ENCODE results near the gene HERPUD2.

HERPUD2 gene, protein sequence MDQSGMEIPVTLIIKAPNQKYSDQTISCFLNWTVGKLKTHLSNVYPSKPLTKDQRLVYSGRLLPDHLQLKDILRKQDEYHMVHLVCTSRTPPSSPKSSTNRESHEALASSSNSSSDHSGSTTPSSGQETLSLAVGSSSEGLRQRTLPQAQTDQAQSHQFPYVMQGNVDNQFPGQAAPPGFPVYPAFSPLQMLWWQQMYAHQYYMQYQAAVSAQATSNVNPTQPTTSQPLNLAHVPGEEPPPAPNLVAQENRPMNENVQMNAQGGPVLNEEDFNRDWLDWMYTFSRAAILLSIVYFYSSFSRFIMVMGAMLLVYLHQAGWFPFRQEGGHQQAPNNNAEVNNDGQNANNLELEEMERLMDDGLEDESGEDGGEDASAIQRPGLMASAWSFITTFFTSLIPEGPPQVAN

DNA sequence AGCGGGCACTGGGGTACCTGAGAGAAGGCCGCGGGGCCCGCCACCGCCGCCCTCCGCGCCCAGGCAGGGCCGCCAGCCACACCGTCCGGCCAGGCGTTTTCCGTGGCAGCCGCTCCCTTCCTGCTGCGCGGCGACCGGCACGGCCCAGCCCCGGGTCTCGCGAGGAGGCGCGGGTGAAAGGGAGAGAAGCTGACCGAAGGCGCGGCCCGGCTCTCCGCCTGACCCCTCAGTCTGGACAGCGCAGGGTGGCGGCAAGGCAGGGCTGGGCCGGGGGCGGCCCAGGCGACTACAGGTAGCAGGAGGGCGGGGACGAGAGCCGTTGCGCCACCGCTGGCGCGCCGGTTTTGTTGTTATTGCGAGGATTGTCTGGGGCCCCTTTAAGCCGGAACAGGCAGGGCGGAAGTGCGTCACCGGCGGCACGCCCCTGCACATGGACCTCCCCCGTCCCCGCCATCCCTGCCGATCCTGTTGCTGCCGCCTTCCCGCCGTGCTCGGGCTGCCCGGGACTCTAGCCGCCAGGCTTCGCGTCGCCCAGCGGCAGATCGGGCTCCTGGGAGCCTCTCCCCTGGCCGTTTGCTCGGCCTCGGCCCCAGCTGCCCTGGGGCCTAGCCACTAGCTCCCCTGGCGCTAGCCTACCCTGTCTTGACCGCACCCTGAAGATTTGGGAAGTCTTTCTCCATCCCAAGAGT lies at the start of gene HERPUD2:
Gene HERPUD2, minus strand, starts transcription at position 352 of the 689 bp plus-strand sequence. CDS start 805 bp downstream, outside the sequence.
- peak; percentile 12 to 67 for DNase-seq

DNA sequence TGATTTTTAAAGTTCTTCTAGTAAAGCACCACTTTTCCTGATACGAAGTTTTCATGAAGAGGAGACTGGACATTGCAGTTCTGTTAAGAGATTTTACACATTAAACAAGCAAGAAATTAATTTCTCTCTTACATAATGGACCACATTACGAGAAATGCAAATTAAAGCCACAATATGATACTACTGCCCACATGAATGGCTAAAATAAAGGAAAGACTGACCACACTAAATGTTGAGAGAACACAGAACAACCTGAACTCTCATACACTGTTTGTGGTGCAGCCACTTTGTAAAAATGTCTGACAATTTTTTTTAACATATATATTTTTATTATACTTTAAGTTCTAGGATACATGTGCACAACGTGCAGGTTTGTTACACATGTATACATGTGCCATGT lies 44.0 kb upstream of the HERPUD2 start:
- no peak for DNase-seq

DNA sequence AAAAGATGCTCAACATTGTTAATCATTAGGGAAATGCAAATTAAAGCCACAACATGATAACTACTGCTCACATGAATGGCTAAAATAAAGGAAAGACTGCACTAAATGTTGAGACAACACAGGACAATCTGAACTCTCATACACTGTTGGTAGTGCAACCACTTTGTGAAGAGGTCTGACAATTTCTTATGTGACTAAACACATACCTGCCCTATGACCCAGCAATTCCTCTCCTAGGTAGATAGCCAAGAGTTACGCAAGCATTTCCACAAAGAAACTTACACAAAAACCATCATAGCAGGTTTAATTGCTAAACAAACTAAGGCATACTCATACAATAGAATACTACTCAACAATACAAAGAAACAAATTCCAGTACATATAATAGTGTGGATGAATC lies 41.8 kb upstream of the HERPUD2 start:
- DNase-seq = no peak

DNA sequence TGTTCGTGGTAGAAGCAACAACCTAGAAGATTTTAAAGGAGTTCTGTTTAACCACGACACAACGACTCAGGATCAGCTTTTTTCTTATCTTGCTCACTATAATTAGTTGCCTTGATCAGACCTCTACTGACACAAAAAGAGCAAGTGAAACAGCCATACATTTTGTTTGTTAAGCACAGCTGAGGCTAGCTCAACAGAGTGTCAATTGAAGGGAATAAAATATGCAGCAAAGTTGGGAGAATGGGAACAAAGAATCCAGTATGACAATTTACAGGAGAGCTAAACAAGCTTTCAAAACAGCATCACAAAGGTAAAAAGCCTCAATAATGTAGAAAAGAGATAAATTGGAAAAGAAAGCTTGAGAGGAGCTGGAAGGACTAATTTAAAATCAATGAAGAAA lies 40.5 kb upstream of the HERPUD2 start:
- no peak for DNase-seq

DNA sequence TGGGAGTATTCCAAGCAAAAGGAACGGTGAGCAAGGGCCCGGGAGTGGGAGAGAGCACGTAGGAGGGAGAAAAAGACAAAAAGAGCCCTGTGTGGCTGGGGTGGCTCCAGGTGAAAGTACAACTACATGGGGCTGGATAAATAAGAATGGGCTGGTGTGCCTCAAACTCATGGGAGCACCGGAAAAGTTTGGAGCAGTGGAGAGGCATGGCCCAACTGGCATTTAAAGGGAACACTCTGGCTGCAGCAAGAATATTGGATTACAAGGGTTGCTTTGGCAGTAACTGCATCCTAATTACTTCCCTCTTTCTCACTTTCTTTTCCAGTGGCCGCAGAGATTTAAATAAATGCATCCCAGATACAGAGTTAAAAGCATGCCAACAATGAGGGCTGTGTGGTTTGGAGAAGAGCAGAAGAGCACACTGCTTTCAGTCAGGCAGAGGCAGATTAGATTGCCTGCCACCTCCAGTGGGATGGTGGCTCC lies 39.1 kb upstream of the HERPUD2 start:
- DNase-seq = no peak

DNA sequence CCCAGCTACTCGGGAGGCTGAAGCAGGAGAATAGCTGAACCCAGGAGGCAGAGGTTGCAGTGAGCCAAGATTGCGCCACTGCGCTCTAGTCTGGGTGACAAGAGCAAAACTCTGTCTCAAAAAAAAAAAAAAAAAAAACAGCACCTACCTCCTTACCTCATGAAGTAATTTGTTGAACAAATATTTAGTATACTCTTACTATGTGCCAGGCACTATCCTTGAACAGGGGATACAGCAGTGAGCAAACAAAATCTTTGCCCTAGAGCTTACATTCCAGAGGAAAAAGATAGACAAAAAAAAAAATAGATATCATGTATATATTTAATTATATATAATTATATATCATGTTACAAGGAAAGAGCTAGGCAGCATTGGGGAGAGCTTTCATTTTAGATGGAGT lies 36.4 kb upstream of the HERPUD2 start:
- DNase-seq = no peak

DNA sequence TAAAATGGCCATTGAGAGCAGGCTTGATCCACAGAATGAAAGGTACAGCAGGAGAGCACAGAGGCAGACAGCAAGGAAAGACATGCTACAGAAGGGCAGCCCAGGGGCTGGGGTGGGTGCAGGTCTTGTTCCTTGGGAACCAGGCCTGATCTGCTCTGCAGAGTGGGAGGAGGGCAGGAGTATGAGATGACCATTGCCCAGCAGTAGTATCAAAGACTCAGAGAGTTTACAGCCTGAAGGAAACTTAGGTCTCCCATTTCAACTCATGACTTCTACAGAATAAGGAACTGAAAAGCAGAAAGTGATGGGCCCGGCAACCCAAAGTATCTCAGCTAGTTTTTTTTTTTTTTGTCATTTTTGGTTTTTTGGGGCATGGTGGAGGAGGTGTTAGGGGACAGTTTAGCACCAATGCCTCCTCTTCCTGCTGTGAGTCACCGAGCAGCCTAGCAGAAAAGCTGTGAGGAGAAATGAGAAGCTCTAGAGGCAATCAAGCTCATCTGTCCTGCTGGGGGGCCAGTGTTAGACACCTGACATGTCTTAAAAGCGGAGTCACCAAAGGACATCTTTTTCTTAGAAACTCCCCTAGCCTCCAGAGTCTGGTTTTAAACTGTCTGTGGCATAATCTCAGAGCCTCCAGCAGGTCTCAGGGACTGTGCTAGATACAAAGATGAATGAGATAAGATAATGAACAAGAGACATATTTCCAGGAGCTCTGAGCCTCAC lies 34.3 kb upstream of the HERPUD2 start:
- DNase-seq = no peak

DNA sequence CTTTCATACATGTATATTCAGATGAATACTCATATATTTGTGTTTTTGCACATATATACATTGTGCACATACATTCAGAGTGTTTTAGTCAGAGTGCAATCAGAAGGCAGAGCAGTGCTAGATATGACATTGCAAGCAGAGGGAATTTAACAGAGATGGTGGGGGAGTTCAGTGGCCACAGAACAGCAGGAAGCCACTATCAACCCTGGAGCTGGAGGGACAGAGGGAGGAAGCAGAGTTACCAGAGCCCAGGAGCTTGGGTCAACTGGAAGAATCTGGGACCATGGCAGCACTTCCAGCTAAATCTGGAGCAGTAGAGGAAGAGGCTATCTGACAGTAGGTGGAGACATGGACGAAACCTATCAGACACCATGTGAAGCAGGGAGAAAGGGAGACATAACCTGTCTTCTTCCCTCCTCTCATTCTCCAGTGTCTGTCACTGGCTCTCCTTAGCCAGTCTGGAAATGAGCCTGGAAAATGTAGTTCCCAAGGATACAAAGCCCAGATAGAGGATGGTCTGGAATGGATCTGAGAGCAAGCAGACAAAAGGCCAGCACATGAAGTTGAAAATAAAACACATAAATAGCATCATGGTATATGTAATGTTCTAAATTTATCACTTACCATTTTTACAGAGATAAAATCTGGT lies 33.6 kb upstream of the HERPUD2 start:
- DNase-seq = no peak

DNA sequence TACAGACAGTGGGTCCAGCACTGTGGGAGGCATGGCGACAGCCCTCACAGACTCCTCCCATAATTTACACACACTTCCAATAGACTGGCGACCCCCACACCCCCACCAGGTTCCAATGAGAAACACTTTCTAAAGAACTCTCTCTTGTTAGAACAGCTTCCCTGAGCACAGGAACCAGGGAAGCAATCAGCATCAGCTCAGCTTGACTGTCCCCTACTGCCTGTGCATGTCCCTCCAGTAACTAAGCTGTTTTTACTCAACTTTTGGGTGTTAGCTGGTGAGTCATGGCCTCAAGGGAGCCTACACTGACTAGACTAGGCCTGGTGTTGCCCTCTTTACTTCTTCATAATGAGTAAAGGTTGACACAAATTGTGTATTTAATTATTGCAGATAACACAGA lies 32.6 kb upstream of the HERPUD2 start:
- no peak for DNase-seq

DNA sequence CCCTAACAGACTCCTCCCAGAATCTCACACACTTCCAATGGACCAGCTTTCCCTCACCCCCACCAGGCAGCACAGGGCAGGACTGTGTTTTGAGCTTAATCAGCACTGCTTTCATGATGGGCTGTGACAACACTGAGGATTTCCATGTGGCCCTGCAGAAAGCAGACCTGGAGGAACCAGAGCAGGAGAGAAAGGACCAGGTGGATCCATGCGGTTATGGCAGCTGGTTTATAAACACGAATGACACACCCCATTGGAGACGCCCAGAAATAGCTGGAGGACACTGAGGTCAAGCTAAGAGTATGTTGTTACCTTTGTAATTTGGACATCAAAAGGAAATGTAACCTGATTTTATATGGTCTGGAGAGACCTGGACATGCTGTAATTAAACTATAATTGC lies 31.7 kb upstream of the HERPUD2 start:
- no peak for DNase-seq

DNA sequence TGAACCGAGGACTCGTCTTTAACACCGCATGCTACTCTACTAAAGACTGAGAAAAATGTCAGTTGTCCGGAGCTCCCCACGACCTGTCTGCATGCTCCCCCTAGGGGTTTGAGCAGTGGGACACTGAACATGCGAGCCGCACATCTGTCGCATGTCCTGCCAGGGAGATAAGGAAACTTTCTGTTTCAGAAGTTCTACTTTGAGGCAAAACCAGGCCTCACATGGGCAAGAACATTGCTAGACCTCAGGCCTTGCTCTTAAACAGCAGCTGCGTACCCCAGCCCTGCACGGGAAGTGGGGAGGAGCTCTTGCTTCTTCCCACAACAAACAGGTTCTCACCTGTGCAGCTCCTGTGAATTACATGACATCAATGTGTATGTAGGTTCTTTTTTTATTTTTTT lies 30.3 kb upstream of the HERPUD2 start:
- no peak for DNase-seq

DNA sequence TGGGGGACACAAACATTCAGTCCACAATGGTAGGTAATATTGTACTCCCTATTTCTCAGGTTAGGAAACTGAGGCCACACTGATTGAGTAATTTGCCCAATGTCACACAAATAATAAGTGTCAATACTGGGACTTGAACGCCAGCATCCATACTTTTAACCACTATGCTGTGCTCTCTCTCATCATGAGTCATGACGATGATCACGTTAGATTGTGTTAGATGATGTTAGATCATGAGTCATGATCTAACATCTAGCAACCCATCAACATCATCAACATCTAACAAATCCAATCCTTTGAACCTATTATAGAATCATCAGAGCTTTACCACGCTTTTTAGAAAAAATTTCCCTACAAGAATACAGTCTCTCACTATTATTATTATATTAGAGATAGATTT lies 28.1 kb upstream of the HERPUD2 start:
- no peak for DNase-seq

DNA sequence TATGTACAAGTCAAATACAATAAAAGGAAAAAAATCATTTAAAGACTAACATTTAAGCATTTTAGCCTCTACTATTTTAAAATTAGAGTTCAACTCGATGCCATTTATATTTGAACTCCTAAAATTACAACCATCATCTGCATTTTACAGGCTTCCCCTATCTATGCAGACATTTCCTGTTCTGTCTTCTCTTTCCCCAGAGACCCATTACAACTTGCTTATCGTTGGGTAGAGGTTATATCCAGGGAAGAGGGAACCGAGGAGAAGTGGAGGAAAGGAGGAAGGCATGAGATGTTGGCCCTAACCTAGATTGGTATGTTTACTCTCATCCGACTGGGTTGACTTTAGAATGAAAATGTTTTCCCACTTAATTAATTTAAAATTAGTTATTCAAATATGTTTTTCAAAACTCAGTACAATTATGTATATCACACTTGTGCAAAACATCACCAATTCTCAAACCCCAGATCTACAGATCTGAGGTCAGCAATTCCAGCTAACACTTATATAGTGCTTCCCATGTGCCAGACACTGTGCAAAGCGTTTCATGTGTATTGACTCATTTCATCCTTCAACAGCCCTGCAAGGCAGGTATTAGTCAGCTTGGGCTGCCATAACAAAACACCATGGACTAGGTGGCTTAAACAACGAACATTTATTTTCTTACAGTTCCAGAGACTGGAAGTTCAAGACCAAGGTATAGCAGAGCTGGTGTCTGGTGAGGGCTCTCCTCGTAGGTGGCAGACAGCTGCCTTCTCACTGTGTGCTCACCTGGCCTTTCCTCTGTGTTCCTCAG lies 27.3 kb upstream of the HERPUD2 start:
- no peak for DNase-seq

DNA sequence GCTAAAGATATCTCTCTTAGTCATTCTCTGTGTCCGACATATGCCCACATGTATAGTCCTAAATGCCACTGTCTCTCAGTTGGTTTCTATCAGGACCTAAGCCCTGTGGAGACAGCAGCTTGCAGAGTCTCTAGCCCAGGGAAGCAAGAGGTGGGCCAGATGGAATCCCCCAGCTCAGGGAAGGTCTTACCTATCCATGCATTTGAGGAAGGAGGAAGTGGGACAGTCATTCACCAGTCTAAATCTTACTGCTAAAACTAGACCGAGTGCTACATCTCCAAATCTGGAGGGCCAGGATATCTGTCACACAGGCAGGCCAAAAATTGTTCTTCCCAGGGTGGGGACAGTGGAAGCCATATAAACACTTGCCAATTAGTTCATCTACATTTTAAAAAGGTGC lies 26.4 kb upstream of the HERPUD2 start:
- DNase-seq = no peak

DNA sequence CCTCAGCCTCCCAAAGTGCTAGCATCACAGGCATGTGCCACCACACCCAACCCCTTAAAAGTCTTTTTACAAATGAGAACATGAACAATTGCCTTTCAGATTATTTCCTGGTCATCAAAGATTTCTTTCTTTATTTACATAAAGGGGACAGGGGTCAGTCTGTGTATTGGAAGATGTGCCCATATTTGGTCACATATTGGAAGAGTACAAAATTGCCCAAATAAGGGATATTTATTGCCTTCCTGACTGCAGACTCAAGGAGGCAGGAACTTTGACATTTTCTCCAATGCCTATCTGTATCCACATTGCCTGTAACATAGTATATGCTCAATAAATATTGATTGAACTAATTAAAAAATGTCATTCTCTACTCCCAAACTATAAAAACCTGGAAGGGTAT lies 25.9 kb upstream of the HERPUD2 start:
- DNase-seq = no peak

DNA sequence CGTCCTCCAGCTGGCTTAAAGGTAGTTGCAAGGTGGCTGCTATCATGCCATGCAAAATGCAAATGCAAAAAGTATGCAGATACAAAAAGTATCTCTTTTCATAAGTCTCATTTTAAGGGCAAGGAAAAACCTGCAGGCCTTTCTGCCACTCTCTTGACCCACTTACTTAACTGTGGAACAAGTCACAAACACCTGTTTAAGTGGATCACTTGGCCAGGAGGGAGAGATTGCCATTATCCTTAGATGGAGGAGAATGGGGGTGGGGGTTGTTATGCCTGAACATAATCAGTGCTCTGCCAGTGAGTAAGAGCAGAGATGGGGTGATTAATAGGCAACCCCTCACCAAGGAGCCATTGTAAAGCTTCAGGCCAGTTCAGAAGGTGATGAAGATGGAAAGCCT lies 25.1 kb upstream of the HERPUD2 start:
- DNase-seq = no peak

DNA sequence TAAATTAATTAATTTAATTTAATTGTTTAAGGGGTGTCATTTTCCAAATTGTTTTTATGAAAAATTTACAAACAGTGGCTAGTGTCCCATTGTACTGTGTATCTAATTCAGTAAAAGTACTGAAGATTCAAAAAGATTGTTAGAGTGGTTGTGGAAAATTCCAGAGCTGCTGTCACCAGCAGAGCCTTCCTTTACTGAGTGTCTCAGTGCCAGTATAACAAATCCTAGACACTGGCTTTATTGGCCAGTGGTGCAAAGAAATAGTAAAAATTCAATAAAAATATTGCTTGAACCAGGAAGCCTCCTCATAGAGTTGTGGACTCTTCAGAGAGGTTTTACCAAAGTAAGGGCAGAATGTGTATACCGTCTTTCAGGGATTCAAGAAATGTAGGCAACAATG lies 23.1 kb upstream of the HERPUD2 start:
- no peak for DNase-seq

DNA sequence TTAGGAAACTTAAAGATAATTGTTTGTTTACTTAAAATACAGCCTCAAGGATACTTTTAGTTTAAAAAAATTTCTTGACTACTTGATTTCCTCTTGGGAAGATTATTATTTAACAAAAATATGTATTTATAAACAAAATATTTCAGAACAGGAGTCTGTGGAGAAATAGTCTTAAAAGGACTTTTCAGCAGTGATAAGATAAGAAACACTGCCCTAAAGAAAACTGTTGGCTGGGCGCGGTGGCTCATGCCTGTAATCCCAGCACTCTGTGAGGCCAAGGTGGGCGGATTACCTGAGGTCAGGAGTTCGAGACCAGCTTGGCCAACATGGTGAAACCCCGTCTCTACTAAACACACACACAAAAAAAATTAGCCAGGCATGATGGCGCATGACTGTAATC lies 22.6 kb upstream of the HERPUD2 start:
- no peak for DNase-seq

DNA sequence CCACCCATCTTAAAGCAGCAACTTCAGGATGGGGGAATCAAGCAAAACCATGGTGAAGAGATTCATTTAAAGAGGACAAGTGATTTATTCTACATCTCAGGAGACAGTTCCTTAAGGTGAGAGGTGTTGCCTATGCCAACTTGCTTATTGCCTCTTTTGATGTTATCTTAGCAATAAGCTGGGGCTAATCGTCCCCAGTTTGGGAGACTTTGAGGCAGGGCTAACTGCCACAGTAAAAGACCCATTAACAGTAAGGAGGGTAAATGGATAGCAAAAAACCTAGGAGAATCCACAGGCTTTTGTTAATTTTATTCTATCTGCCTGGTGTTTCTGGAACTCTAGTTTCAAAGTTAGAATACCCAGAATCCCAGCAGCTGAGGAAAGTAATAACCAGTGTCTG lies 22.1 kb upstream of the HERPUD2 start:
- DNase-seq = no peak

DNA sequence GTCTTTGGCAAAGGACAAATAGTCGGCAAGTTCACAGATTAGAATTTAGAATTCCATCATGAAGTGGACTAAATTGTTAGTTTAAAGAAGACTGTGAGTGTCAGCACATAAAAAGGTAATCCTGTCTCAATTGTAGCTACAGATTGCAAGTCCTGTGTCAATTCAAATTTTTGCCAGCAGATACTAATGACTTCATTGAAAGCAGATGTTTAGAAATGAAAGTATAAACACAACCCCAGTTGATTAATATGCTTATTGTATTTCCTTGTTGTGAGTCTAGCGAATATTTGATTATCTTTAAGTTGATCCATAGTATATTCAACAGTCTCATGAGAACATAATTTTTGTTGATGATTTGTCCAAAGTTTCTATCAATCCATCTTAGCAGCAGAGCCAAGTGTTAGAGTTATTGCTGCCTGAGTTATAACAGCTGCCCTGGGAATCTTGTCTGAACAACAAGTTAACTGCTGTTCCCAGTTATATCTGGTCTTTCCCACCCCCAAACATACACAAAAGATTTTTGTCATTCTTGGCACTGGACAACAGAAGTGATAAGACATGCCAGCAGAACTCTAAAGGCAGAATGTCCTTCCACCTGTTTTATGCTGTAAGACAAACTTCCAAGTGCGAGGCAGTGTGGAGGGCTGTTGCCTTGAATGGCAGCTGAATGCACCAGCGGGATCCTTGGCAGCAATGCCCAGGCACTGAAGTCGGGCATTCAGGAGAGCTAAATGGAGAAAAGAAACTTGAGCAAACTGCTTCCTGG lies 21.3 kb upstream of the HERPUD2 start:
- DNase-seq = peak; percentile 19 to 42

DNA sequence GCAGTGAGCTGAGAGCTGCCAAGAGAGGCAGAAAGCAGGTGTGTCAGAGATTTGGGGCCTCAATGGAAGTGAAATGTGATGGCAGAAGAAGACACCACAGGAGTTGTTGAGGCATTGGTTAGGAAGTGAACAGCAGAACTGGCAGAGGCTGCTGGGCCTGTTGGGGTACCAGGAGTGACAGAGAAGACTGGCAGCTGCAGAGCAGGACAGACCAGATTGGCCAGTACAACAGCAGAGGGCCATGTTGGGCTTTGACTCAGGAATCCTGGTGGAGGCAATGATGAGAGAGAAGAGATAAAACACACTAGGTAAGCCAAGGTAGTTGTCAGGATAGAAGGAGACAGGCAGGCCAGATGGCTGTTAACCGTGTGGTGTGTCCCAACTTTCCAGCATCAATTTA lies 19.9 kb upstream of the HERPUD2 start:
- DNase-seq = peak in 1 of 2 experiments; percentile 41
